GM12878 (cell line): ENCODE results near the gene AGBL4. TPM values are rescaled to one million over a fixed set of nuclear protein-coding genes. Genes with fewer than 3 reads are reported as not detected.

ENCODE experiments used
- ATAC-seq: fragments of 200-7000 bp; cut with Tn5 transposase; 3 replicates; pipeline ENCODE4 v1.9.1; 2020; ENCODE audit warnings: mild to moderate bottlenecking, moderate library complexity
- BruUV-seq: library from RNA; stranded (reverse); fragments of 400-500 nt; replicated peaks from 2 replicates; lab custom pipeline; 2021; lab: Mats Ljungman, UMichigan
- CTCF ChIA-PET: fragments of 300-600 bp; sonication (Branson Sonifier 250); formaldehyde crosslinking; extraction: SDS; loops from one replicate; lab custom pipeline; 2021; ENCODE audit warnings: inconsistent platforms; lab: Yijun Ruan, JAX
- POLR2A ChIA-PET: fragments of 350-600 bp; formaldehyde crosslinking; extraction: SDS; loops from one replicate; lab custom pipeline; 2021; ENCODE audit warnings: inconsistent platforms; lab: Charles Lee
- RAD21 ChIA-PET: fragments of 300-600 bp; sonication (Branson Sonifier 250); formaldehyde crosslinking; loops from one replicate; lab custom pipeline; 2023; ENCODE audit warnings: antibody characterized with exemption; ENCODE audit not compliant: unreplicated experiment; lab: Charles Lee
- SMC1A ChIA-PET: fragments of 300-600 bp; sonication (Branson Sonifier 250); formaldehyde crosslinking; loops from one replicate; lab custom pipeline; 2023; ENCODE audit not compliant: unreplicated experiment, uncharacterized antibody; lab: Charles Lee
- DNase-seq: peaks from one replicate; pipeline ENCODE4 v3.0.0-alpha.2; 2011; ENCODE audit warnings: low read depth, low spot score
- FAIRE-seq: peaks from 3 replicates; lab custom pipeline; 2011; peaks lifted over from hg19 to GRCh38; lab: Jason Lieb, UNC
- H2AFZ ChIP-seq: 2 replicates; pipeline ENCODE4 v1.6.0; 2011; ENCODE audit warnings: low read depth, low read length, control low read depth; ENCODE audit not compliant: control insufficient read depth
- H3K27ac ChIP-seq: 2 replicates; pipeline ENCODE4 v1.5.1; 2011; ENCODE audit warnings: control low read depth; ENCODE audit not compliant: control insufficient read depth, insufficient read depth
- H3K27me3 ChIP-seq, 2 experiments: replicated peaks in 1 of 2; 2 replicates each; pipeline versions ENCODE4 v1.6.0 to v1.6.1; 2011; ENCODE audit warnings: low read length in 1 of 2; ENCODE audit not compliant: control insufficient read depth in 2 of 2, insufficient read depth in 2 of 2
- H3K36me3 ChIP-seq, 2 experiments: 2 replicates each; pipeline ENCODE4 v1.5.1; 2011; ENCODE audit warnings: low read length in 1 of 2; ENCODE audit not compliant: control insufficient read depth in 2 of 2, insufficient read depth in 2 of 2
- H3K4me1 ChIP-seq: 2 replicates; pipeline ENCODE4 v1.6.1; 2011; ENCODE audit warnings: mild to moderate bottlenecking, low read length, moderate library complexity, mixed read lengths; ENCODE audit not compliant: control insufficient read depth, insufficient read depth
- H3K4me2 ChIP-seq: 2 replicates; pipeline ENCODE4 v1.6.0; 2011; ENCODE audit warnings: control low read depth; ENCODE audit not compliant: control insufficient read depth, insufficient read depth
- H3K4me3 ChIP-seq: fragments of 200-600 bp; sonication (generic); 2 replicates; pipeline ENCODE4 v1.5.1; 2016
- H3K79me2 ChIP-seq: 2 replicates; pipeline ENCODE4 v1.6.0; 2011; ENCODE audit warnings: low read length; ENCODE audit not compliant: control insufficient read depth, insufficient read depth
- H3K9ac ChIP-seq: 2 replicates; pipeline ENCODE4 v1.8.0; 2011; ENCODE audit warnings: low read length, control low read depth, mixed read lengths; ENCODE audit not compliant: control insufficient read depth, insufficient read depth
- H3K9me3 ChIP-seq: replicated peaks from 3 replicates; pipeline ENCODE4 v1.5.1; 2011; ENCODE audit warnings: mild to moderate bottlenecking, low read length; ENCODE audit not compliant: control insufficient read depth, insufficient read depth
- H4K20me1 ChIP-seq: 2 replicates; pipeline ENCODE4 v1.6.0; 2011; ENCODE audit not compliant: control insufficient read depth, insufficient read depth
- POLR2AphosphoS2 ChIP-seq: IDR thresholded peaks from 2 replicates; pipeline ENCODE4 v1.6.1; 2011; ENCODE audit warnings: low read depth, mild to moderate bottlenecking, low read length, improper control_type of control experiment, moderate library complexity
- TCF3 ChIP-seq: IDR thresholded peaks from 2 replicates; pipeline ENCODE4 v1.6.1; 2012; ENCODE audit warnings: low read depth, mild to moderate bottlenecking, low read length, borderline replicate concordance; ENCODE audit not compliant: insufficient read depth
- WGBS: methylation state at CpG from one replicate; pipeline ENCODE4 v1.1.6; 2016; ENCODE audit warnings: low lambda C conversion rate; ENCODE audit not compliant: insufficient replicate concordance, insufficient coverage; ENCODE audit errors: missing lambda C conversion rate; 5-methylcytosine and 5-hydroxymethylcytosine counted together
- in situ Hi-C: fragments of 300-500 bp; cut with MboI; formaldehyde crosslinking; loops from 9 replicates; pipeline ENCODE4 v1.14.3; 2018; ENCODE audit warnings: mixed read lengths
- intact Hi-C: fragments of 100-400 bp; cut with micrococcal nuclease; formaldehyde crosslinking; loops from one replicate; pipeline ENCODE4 v1.14.2; 2022; ENCODE audit not compliant: unreplicated experiment
- polyA plus RNA-seq, 11 experiments: library from polyadenylated mRNA; depleted of rRNA in 4 of 11; unstranded in 6 of 11; stranded (reverse) in 5 of 11; fragments of >200 nt; fragmentation: Nextera tagmentation in 4 of 11; fragmentation: Illumina TruSeq in 1 of 11; extraction: Ambion mirVana in 4 of 11; extraction: Trizol in 1 of 11; gene quantifications; 1 replicate in 1 of 11; 2 replicates in 10 of 11; pipeline versions ENCODE4 v1.2.1 to v1.2.3, GENCODE V29; 2011 to 2016; ENCODE audit warnings: inconsistent platforms in 2 of 11, missing spikeins in 2 of 11, low read depth in 1 of 11
- total RNA-seq, 4 experiments: library from RNA; depleted of rRNA in 3 of 4; stranded (reverse); fragments of >200 nt in 3 of 4; fragmentation: Illumina TruSeq in 1 of 4; extraction: Trizol in 1 of 4; gene quantifications; 2 replicates each; pipeline versions ENCODE4 v1.2.1 to v1.2.3, GENCODE V29; 2013 to 2021
- TF ChIP-seq, protein P1 (sequence below): fragments of 450-650 bp; formaldehyde crosslinking; IDR thresholded peaks from 2 replicates; pipeline ENCODE4 v1.4.0; 2020; ENCODE audit warnings: mild to moderate bottlenecking, moderate library complexity
- TF ChIP-seq, protein P2 (sequence below): fragments of 450-650 bp; IDR thresholded peaks from 2 replicates; pipeline ENCODE4 v1.6.1; 2016; ENCODE audit warnings: mild to moderate bottlenecking, moderate library complexity, borderline replicate concordance

Gene AGBL4
- total and polyA plus RNA-seq, 10 of the 15 experiments (the other 5 are each of a cell fraction or from before 2014, with no cell fraction given), result 0.31 TPM; not detected in 9

GRCh38 chr1:48576565-48576964, 1447.2 kb downstream of the AGBL4 start:
- FAIRE-seq (no peak), DNase-seq (no peak), ATAC-seq (no peak)
- no peak overlapping the region for H3K4me2 ChIP-seq
- ChIA-PET CTCF (interaction anchor here (0.9 kb wide), 1 partner anchor 294 kb away, joined by 3 read pairs; no protein-coding TSS in a partner anchor), SMC1A (interaction anchor here (1.3 kb wide), 1 partner anchor 241 kb away, joined by 3 read pairs; no protein-coding TSS in a partner anchor), RAD21 (no interaction called here), POLR2A (no interaction called here)
- H3K4me1 ChIP-seq, result no peaks in the 10 kb centered on the region
- H2AFZ ChIP-seq, result no peak overlapping the region
- intact Hi-C loops, result loop anchor here (10.0 kb wide), 1 partner anchor 1768 kb away; no protein-coding TSS in a partner anchor
- BruUV-seq, result no TSS peak
- no peaks in the 10 kb centered on the region for H3K9me3 ChIP-seq
- WGBS, result 21% methylated on average over 2 of the region's 2 CpGs
- no peak overlapping the region for H3K27ac ChIP-seq
- H3K36me3 ChIP-seq, result no peaks in the 10 kb centered on the region
- no peaks in the 10 kb centered on the region for H3K79me2 ChIP-seq
- no peaks in the 10 kb centered on the region for H4K20me1 ChIP-seq
- in situ Hi-C loops, result no loop called here
- no peaks in the 10 kb centered on the region for H3K27me3 ChIP-seq
- H3K4me3 ChIP-seq, result no peak overlapping the region
- TF ChIP-seq, protein P1, sequence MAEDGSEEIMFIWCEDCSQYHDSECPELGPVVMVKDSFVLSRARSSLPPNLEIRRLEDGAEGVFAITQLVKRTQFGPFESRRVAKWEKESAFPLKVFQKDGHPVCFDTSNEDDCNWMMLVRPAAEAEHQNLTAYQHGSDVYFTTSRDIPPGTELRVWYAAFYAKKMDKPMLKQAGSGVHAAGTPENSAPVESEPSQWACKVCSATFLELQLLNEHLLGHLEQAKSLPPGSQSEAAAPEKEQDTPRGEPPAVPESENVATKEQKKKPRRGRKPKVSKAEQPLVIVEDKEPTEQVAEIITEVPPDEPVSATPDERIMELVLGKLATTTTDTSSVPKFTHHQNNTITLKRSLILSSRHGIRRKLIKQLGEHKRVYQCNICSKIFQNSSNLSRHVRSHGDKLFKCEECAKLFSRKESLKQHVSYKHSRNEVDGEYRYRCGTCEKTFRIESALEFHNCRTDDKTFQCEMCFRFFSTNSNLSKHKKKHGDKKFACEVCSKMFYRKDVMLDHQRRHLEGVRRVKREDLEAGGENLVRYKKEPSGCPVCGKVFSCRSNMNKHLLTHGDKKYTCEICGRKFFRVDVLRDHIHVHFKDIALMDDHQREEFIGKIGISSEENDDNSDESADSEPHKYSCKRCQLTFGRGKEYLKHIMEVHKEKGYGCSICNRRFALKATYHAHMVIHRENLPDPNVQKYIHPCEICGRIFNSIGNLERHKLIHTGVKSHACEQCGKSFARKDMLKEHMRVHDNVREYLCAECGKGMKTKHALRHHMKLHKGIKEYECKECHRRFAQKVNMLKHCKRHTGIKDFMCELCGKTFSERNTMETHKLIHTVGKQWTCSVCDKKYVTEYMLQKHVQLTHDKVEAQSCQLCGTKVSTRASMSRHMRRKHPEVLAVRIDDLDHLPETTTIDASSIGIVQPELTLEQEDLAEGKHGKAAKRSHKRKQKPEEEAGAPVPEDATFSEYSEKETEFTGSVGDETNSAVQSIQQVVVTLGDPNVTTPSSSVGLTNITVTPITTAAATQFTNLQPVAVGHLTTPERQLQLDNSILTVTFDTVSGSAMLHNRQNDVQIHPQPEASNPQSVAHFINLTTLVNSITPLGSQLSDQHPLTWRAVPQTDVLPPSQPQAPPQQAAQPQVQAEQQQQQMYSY, result no peak
- TF ChIP-seq, protein P2, sequence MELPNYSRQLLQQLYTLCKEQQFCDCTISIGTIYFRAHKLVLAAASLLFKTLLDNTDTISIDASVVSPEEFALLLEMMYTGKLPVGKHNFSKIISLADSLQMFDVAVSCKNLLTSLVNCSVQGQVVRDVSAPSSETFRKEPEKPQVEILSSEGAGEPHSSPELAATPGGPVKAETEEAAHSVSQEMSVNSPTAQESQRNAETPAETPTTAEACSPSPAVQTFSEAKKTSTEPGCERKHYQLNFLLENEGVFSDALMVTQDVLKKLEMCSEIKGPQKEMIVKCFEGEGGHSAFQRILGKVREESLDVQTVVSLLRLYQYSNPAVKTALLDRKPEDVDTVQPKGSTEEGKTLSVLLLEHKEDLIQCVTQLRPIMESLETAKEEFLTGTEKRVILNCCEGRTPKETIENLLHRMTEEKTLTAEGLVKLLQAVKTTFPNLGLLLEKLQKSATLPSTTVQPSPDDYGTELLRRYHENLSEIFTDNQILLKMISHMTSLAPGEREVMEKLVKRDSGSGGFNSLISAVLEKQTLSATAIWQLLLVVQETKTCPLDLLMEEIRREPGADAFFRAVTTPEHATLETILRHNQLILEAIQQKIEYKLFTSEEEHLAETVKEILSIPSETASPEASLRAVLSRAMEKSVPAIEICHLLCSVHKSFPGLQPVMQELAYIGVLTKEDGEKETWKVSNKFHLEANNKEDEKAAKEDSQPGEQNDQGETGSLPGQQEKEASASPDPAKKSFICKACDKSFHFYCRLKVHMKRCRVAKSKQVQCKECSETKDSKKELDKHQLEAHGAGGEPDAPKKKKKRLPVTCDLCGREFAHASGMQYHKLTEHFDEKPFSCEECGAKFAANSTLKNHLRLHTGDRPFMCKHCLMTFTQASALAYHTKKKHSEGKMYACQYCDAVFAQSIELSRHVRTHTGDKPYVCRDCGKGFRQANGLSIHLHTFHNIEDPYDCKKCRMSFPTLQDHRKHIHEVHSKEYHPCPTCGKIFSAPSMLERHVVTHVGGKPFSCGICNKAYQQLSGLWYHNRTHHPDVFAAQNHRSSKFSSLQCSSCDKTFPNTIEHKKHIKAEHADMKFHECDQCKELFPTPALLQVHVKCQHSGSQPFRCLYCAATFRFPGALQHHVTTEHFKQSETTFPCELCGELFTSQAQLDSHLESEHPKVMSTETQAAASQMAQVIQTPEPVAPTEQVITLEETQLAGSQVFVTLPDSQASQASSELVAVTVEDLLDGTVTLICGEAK, result no peak
- TF ChIP-seq POLR2AphosphoS2 (no peak), TCF3 (no peak)
- H3K9ac ChIP-seq, result no peak overlapping the region
